HUES64 (cell line): ENCODE data around the gene SEMA3D.

ENCODE experiments used
- H3K27ac ChIP-seq: 2 replicates; pipeline ENCODE4 v1.7.0; 2013; ENCODE audit warnings: low read depth, low read length, inconsistent platforms
- H3K27me3 ChIP-seq: 2 replicates; pipeline ENCODE4 v1.6.1; 2013; ENCODE audit warnings: mild to moderate bottlenecking, low read length; ENCODE audit not compliant: insufficient read depth
- H3K36me3 ChIP-seq: 2 replicates; pipeline ENCODE4 v1.6.1; 2013; ENCODE audit warnings: mild to moderate bottlenecking, low read length; ENCODE audit not compliant: insufficient read depth
- H3K4me1 ChIP-seq: 2 replicates; pipeline ENCODE4 v1.6.1; 2013; ENCODE audit warnings: mild to moderate bottlenecking, low read length, moderate library complexity; ENCODE audit not compliant: insufficient read depth
- H3K4me3 ChIP-seq: 2 replicates; pipeline ENCODE4 v1.5.1; 2013; ENCODE audit warnings: mild to moderate bottlenecking, low read length, moderate library complexity
- H3K9ac ChIP-seq: 2 replicates; pipeline ENCODE4 v1.6.1; 2013; ENCODE audit warnings: mild to moderate bottlenecking, low read depth, low read length
- H3K9me3 ChIP-seq: 2 replicates; pipeline ENCODE4 v1.6.1; 2013; ENCODE audit warnings: low read depth, low read length; ENCODE audit not compliant: insufficient read depth
- WGBS: fragments of 150-250, 120-280 bp; methylation state at CpG from one replicate; pipeline ENCODE4 v1.1.7; 2013; ENCODE audit warnings: missing lambda C conversion rate; 5-methylcytosine and 5-hydroxymethylcytosine counted together

The SEMA3D gene

GRCh38 chr7:85033263-85033662, 153.6 kb downstream of the SEMA3D start:
- H3K4me1 ChIP-seq, result no peaks in the 10 kb centered on the region
- 55% methylated on average over 7 of the region's 7 CpGs for WGBS
- no peak overlapping the region for H3K27ac ChIP-seq
- no peaks in the 10 kb centered on the region for H3K27me3 ChIP-seq
- H3K36me3 ChIP-seq, result no peaks in the 10 kb centered on the region
- H3K9ac ChIP-seq, result no peak overlapping the region
- H3K9me3 ChIP-seq, result no peaks in the 10 kb centered on the region
- H3K4me3 ChIP-seq, result no peak overlapping the region

DNA sequence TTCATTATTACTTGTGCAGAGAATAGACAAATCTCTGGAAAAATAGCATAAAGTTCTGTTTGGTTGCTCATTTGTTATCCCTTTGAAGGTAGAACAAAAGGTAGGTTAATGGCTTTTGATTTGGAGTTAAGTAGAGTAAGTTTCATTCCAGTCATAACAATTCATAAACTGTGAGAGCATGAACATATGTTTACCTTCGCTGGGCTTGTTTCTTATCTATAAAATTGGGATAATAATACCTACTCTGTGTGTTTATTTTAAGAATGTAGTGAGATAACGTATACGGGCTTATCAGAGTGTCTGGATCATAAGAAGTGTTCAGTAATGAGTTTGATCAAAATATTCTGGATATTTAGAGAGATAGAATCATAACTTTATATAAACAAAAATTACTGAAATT, 155.4 kb downstream of the SEMA3D start:
- Histone ChIP-seq H3K27me3 (no peaks in the 10 kb centered on the region), H3K36me3 (no peaks in the 10 kb centered on the region), H3K27ac (no peak overlapping the region), H3K4me1 (no peaks in the 10 kb centered on the region), H3K9me3 (no peaks in the 10 kb centered on the region), H3K4me3 (no peak overlapping the region), H3K9ac (no peak overlapping the region)
- WGBS, result 89% methylated on average over 2 of the region's 3 CpGs

- no peak overlapping the region for H3K9ac ChIP-seq
- H3K27ac ChIP-seq, result no peak overlapping the region
- H3K27me3 ChIP-seq, result no peaks in the 10 kb centered on the region
- no peaks in the 10 kb centered on the region for H3K4me1 ChIP-seq
- H3K4me3 ChIP-seq, result no peak overlapping the region
- no peaks in the 10 kb centered on the region for H3K36me3 ChIP-seq
- no peaks in the 10 kb centered on the region for H3K9me3 ChIP-seq
These were observed 156.0 kb downstream of the SEMA3D start for GRCh38 chr7:85030893-85031292.

DNA sequence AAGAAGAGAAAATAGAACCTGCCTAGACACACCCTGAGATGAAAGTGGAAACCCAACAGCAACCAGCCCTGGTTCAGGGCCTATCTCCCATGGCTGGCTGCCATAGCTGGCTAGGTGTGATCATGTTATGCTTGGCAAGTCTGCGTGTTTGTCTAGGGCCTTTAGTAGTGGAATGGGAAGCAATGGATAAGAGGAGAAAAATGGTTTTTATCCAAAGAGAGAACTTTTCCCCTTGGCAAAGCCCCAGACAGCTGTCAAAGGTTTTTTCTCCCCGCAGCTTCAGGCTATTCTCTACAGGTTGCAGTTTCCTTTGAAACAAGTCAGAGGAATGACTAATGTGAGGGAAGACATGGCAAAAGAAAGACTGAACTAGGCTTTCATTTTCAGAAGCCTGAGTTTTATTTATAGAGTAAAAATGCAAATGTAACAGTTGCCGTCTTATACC, 161.5 kb downstream of the SEMA3D start:
- Histone ChIP-seq H3K4me3 (no peak overlapping the region), H3K27me3 (no peaks in the 10 kb centered on the region), H3K9ac (no peak overlapping the region), H3K9me3 (no peaks in the 10 kb centered on the region), H3K36me3 (no peaks in the 10 kb centered on the region), H3K27ac (no peak overlapping the region), H3K4me1 (peaks cover 6% of the 10 kb centered on the region; the same call in 1 of the 2 replicates)
- WGBS, result 84% methylated on average over 3 of the region's 3 CpGs

DNA sequence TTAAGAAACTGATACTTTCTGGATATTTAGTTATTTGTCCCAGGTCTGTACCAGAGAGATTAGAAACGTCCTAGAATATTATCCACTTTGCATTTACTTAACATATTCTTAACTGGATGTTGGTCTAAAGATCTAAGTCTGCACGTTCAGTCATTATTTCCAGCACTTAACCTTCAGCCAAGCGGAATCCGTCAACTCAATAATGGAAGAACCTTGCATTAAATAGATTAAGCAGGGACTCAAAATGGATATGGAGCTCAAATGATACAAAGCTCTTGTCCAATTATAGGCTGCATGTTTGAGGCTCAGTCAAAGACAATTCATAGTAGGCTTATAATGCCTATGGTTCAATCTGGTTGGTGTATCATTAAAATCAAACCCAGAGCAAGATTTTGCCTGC, 162.9 kb downstream of the SEMA3D start:
- no peaks in the 10 kb centered on the region for H3K9me3 ChIP-seq
- no peak overlapping the region for H3K27ac ChIP-seq

GRCh38 chr7:85023066-85023712, 163.7 kb downstream of the SEMA3D start:
- H3K9ac ChIP-seq, result no peak overlapping the region
- H3K4me3 ChIP-seq, result no peak overlapping the region
- H3K36me3 ChIP-seq, result no peaks in the 10 kb centered on the region
- no peak overlapping the region for H3K27ac ChIP-seq
- no peaks in the 10 kb centered on the region for H3K27me3 ChIP-seq
- H3K4me1 ChIP-seq, result peaks cover 23% of the 10 kb centered on the region
- H3K9me3 ChIP-seq, result no peaks in the 10 kb centered on the region
- WGBS, result 55% methylated on average over 2 of the region's 2 CpGs

More for the DNA sequence above, 162.9 kb downstream of the SEMA3D start:
- Histone ChIP-seq H3K4me3 (no peak overlapping the region), H3K9ac (no peak overlapping the region), H3K4me1 (peaks cover 19% of the 10 kb centered on the region), H3K27me3 (no peaks in the 10 kb centered on the region), H3K36me3 (no peaks in the 10 kb centered on the region)
- 97% methylated on average over 4 of the region's 4 CpGs for WGBS

- H3K36me3 ChIP-seq, result no peaks in the 10 kb centered on the region
- H3K27me3 ChIP-seq, result no peaks in the 10 kb centered on the region
- H3K4me1 ChIP-seq, result peaks cover 23% of the 10 kb centered on the region
- no peak overlapping the region for H3K4me3 ChIP-seq
- H3K9ac ChIP-seq, result no peak overlapping the region
- WGBS, result 88% methylated on average over 5 of the region's 5 CpGs
- no peak overlapping the region for H3K27ac ChIP-seq
- no peaks in the 10 kb centered on the region for H3K9me3 ChIP-seq
These were observed 164.7 kb downstream of the SEMA3D start for GRCh38 chr7:85022064-85022697.

GRCh38 chr7:85021101-85021704, 165.7 kb downstream of the SEMA3D start:
- Histone ChIP-seq H3K9me3 (no peaks in the 10 kb centered on the region), H3K27ac (no peak overlapping the region), H3K36me3 (no peaks in the 10 kb centered on the region), H3K4me1 (peaks cover 23% of the 10 kb centered on the region), H3K4me3 (no peak overlapping the region), H3K27me3 (no peaks in the 10 kb centered on the region), H3K9ac (no peak overlapping the region)
- 100% methylated on average over 1 of the region's 4 CpGs for WGBS

DNA sequence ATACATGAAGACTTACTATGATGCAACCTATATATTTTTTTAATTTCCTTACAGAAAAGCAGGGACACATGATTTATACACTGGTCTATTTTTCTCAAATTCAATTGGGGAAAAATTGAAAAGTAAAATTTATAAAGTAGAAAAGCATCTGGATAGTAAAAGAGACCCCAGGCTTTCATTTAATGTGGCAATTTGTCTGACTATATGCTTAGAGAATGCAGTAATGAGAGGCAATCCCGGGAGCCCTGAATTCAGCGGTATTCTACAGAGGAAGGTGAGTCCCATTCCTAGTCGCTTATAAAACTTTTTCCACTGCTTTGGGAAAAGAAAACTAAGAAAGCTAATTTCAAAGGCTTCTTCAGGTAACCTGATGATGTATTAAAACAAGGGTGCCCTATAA, 167.1 kb downstream of the SEMA3D start:
- H3K36me3 ChIP-seq, result no peaks in the 10 kb centered on the region
- 70% methylated on average over 3 of the region's 3 CpGs for WGBS
- peak overlapping the region; percentile 29; the same call in 1 of the 2 replicates for H3K27ac ChIP-seq
- H3K4me3 ChIP-seq, result no peak overlapping the region
- no peaks in the 10 kb centered on the region for H3K27me3 ChIP-seq
- no peaks in the 10 kb centered on the region for H3K9me3 ChIP-seq
- peaks cover 20% of the 10 kb centered on the region for H3K4me1 ChIP-seq
- H3K9ac ChIP-seq, result no peak overlapping the region

DNA sequence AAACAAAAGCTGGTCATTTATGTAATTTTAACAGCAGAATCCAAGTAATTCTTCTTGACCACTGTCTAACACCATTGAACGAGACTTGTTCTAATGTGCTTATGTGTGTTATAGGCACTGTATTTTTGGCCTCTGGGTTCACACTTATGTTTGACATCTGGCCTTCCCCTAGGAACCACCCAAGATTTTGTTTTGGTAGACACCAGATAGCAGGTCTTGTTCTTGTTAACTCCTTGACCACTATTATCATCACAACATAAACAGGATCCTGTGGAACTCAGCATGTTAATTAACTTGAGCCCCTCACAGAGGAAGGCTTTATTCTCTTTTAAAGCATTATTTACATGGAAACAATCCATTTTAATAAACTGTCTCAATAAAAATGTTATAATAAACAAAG, 167.7 kb downstream of the SEMA3D start:
- Histone ChIP-seq H3K36me3 (no peaks in the 10 kb centered on the region), H3K9ac (no peak overlapping the region), H3K4me3 (no peak overlapping the region), H3K27me3 (no peaks in the 10 kb centered on the region), H3K4me1 (peaks cover 20% of the 10 kb centered on the region), H3K9me3 (no peaks in the 10 kb centered on the region), H3K27ac (peak overlapping the region; percentile 29; the same call in 1 of the 2 replicates)
- WGBS, result no CpG with 5 or more reads among the region's 1 CpG

- no peaks in the 10 kb centered on the region for H3K36me3 ChIP-seq
- no peak overlapping the region for H3K9ac ChIP-seq
- no peak overlapping the region for H3K4me3 ChIP-seq
- H3K27me3 ChIP-seq, result no peaks in the 10 kb centered on the region
- H3K9me3 ChIP-seq, result no peaks in the 10 kb centered on the region
- H3K4me1 ChIP-seq, result peaks cover 20% of the 10 kb centered on the region
- WGBS, result no CpG with 5 or more reads among the region's 1 CpG
- no peak overlapping the region for H3K27ac ChIP-seq
These were observed 168.4 kb downstream of the SEMA3D start for GRCh38 chr7:85018498-85018897.
